GM21515 (cell line): ENCODE results near the gene CNOT3.
"Not testable (repeated sequence)": the region's sequence is repeated elsewhere in the genome, so short reads cannot be mapped to it uniquely, and the experiment has no call there.

Experiments
- ATAC-seq: cut with Tn5 transposase; IDR thresholded peaks from one replicate; pipeline ENCODE4 v1.9.1; 2021; ENCODE audit not compliant: unreplicated experiment

The CNOT3 gene

DNA sequence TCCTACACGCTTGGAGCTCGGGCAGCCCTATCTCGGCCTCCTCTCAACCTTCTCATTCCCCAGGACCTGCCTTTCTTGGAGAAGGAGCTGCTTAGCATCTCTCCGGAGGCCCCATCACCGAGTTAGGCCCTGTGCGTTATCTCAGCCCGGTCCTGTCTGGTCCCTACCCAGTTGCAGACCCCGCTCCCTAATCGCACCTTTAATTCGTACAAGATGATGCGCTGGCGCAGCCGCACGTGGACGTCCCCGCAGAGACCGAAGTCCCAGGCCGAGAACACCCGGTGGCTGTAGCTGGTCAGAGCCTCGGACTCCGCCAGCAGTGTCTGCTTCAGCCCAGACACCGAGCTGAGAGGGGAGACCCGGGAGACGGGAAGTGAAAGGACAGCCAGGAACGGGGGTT, 27.7 kb downstream of the CNOT3 start:
- no peak for ATAC-seq

DNA sequence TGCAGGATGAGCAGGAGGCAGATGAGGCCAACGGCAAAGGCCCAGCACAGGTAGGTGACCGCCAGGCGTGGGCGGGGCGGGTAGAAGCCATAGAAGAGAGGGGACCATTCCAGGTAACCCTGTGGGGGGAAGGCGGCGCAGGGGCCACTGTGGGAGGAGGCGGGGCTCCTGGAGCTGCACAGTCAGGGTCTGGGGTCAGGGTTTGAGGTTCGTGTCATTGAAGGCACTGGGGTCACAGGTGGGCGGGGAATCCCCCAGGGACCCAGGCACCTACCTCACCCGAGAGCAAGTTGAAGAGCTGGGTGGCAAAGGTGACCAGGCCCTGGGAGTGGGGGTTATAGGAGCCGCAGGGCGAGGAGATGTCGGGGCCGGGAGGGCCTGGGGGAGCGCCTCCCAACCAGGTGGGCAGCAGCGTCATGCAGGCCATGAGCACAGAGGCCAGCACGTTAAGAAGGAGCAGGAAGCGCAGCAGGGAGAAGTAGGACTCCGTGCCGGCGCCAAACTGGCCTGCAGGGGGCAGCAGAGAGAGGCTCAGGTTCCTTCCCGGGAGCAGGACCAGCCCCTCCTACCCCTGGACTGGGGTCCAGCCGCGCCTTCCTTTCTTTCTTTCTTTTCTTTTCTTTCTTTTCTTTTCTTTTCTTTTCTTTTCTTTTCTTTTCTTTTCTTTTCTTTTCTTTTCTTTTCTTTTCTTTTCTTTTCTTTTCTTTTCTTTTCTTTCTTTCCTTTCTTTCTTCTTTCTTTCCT, 30.8 kb downstream of the CNOT3 start:
- ATAC-seq: no peak

DNA sequence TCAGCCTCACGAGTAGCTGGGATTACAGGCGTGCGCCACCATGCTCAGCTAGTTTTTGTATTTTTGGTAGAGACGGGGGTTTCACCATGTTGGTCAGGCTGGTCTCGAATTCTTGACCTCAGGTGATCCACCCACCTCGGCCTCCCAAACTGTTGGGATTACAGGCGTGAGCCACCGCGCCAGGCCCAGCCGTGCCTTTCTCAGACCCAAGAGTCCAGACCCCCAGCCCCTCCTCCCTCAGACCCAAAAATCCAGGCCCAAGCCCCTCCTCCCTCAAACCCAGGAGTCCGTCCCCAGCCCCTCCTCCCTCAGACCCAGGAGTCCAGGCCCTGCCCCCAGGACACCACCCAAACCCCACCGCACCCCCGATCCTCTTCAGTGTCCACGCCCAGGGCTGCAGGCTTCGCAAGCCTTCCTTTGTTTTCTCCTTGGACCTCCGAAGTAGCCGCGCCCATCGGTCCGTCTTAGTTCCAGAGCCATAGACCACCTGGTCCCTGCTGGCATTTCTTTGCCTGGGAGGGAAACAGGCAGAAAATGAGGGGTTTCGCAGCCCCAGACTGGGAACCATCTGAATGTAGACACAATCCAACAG, 31.7 kb downstream of the CNOT3 start:
- no peak for ATAC-seq

DNA sequence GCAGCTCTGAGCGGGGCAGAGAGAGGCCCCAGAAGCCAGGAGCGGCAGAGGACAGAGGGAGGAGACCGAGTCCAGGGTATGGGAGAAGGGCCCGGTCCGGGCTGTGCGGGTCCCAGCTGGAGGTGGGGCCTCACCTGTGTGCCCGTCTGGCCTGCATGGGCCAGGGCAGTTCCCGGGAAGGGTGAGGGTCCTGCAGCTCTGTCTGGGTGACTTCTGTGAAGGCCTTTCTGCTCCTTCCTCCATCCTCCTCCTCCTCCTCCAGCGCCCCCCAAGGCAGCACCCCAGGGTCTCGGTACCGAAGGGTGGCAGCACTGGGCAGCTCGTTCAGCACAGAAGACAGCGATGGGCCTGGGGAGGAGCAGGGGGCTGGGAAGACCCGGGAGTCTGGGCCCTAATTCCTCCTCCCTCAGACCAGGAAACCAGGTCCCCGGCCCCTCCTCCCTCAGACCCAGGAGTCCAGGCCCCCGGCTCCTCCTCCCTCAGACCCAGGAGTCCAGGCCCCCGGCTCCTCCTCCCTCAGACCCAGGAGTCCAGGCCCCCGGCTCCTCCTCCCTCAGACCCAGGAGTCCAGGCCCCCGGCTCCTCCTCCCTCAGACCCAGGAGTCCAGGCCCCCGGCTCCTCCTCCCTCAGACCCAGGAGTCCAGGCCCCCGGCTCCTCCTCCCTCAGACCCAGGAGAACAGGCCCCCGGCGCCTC, 34.3 kb downstream of the CNOT3 start:
- not testable (repeated sequence) for ATAC-seq

DNA sequence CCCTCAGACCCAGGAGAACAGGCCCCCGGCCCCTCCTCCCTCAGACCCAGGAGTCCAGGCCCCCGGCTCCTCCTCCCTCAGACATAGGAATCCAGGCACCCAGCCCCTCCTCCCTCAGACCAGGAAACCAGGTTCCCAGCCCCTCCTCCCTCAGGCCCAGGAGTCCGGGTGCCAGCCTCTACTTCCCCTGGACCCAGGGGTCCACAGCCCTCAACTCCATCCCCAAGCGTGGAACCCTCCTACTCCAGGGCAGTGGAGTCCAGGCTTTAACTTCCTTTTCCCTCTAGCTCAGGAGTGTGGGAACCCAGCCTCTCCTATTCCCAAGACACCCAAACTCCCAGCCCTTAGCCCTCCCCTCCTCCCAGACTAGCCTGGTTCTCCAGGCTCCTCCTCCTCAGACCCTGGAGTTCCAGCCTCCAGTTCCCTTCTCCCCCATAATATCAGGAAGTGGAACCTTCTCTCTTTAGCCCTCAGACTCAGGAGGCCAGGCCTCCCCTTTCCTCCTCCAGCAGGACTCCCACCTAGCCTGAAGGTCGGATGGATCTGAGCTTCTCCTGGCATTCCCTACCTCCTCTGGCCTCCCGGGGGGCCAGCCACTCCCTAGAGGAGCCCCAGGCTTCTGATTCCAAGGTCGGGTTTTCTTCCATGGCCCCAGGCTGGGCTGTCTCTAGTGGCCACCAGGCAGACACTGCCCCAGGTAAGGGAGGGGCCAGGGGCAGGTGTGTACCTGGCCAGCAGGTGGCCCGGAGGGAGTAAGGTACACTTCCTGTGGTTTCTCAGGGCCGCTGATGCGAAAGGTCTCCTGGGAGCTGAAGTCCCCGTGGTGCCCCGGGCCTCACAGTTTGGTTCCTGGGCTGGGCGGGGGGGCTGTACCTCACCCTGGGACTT, 35.2 kb downstream of the CNOT3 start, which contains the start of gene TMC4:
TMC4 (minus strand) TSS at position 690 of the 888 bp plus-strand sequence; CDS start at position 647, 43 bp downstream.
- ATAC-seq: no peak

DNA sequence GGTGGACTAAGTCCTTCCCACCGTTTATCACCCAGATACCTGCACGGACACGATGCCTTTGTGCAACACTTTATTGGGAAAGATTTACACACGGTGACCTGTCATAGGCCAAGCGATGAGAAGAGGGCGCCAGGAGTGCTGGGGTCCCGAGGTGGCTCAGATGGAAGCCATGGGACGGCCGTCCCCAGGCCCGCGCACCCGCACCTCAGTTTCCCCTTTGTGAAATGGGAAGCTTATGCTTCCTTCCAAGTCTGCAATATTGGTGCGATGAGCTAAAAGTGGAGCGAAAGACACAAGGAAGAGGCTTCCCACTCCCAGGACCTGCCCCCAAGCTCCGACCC, 35.8 kb downstream of the CNOT3 start:
- ATAC-seq: no peak

DNA sequence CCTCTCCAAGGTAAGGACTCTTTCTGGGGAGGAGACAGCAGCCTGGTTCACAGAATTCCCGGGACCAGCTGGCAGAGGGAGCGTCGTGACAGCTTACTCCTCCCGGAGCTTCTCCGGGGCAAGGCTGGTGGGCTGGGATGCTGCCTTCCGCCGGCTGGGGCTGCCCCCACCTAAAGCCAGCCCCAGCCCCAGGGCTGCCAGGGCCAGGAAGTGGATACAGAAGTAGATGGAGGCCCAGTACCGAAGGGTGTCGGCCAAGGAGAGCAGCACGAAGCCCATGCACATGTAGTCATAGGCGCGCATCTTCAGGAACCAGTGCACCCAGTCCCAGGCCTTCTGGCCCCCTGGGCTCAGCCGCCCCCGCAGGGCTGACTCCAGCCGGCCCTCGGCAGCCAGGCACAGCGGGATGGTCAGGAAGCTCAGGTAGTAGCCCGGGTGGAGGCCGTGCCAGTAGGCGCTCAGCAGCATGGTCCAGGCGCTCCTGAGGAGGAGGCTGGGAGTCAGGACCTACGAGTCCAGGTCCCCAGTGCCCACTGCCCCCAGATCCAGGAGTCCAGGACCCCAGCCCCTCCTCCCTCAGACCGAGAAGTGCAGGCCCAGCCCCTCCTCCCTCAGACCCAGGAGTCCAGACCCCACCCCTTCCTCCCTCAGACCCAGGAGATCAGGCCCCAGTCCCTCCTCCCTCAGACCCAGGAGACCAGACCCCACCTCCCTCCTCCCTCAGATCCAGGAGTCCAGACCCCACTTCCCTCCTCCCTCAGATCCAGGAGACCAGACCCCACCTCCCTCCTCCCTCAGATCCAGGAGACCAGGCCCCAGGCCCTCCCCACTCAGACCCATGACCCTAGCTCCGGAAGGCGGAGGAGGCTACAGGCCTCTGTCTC, 36.6 kb downstream of the CNOT3 start:
- ATAC-seq: no peak

DNA sequence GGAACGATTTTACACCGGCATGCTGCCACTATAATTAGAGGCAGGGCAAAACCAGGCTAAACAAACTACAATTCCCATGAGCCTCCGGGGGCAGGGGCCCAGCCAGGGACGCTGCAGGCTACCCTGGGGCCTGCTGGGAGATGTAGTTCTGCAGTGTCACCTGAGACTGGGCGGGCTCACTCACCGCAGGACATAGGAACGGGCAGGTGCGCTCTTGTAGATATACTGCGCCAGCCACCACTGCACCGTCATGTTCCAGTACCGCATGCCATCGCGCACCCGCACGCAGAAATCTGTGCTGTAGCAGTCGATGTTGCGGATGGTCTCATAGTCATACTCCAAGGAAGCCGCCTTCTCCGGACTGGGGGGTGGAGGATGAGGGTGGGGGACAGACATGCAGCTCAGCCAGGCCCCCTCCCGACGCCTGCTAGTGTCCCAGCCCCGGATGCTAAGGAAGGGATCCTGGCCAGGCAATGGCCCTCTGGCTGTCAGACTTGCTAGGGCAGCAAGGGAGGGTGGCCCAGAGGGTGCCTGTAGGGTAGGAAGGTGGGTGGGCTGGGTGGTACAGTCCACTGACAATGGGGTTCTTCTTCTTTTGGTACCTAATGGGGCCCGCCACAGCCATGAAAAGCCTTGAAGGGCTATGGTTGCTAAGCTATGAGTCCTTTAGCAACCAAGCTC, 41.2 kb downstream of the CNOT3 start:
- no peak for ATAC-seq

DNA sequence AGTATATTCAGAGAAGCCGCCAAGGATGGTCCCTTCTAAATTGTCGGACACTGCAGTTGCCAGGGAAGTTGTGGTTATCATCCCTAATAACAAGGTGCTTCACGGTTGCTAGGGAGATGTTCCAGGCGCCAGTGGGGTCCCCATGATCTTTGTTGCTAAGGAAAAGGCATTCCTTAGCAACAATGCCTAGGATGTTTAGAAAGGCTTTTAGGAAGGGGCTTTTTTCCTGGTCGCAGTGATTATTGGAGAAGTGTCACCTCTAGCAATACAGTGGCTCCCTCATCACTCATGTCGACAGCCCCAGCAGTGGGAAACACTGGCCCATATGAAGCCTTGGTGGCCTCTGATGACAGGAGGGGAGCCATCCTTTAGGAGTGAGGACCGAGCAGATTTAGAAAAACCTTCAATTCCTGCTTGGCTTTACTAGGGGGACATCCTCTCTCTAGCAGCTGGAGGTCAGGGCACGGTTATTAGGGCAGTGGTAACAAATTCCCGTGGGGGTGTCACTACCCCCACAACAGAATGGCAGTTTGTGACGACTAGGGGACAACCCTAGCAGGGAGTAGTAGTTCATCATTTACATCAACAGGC, 41.8 kb downstream of the CNOT3 start:
- ATAC-seq: no peak

DNA sequence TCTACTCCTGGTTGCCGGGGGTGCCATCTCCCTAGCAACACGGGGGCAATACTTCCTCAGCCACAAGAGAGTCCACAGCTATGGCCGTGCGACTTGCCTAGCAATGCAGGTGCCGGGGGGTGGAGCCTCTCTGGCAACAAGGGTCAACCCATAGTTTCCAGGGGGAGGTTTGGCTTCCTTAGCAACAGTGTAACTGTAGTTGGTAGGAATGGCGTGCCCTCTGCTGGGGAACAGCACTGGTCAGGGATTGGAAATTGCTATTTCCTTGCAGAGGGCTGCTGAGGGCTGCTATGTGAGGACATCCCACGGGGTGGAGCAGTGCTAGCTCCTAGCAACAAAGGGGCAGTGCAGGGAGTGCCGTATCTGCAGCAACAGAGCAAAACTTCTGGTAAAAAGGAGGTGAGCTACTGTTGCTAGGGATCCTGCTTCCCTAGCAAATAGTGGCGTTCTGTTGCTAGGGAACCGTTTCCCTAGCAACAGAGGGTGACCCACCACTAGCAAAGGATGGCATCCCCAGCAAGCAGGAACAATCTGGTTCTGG, 42.4 kb downstream of the CNOT3 start:
- ATAC-seq: no peak

DNA sequence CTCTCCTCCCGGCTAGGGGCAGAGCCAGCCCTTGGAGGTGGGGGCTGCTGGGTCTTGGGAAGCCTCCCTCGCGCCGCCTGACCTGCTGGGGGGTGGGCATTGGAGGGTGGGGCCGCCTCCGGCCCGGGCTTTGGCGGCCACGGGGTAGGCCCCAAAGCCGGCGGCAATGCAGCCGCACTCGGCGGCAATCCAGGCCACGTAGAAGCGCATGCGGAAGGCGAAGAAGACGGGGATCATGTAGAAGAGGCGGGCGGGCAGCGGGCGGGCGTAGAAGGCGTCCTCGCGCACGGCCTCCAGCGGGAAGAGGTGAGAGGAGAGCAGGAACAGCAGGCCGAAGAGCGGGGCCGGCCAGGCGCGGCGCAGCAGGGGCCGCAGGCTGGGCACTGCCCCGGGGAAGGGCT, 43.1 kb downstream of the CNOT3 start:
- no peak for ATAC-seq

DNA sequence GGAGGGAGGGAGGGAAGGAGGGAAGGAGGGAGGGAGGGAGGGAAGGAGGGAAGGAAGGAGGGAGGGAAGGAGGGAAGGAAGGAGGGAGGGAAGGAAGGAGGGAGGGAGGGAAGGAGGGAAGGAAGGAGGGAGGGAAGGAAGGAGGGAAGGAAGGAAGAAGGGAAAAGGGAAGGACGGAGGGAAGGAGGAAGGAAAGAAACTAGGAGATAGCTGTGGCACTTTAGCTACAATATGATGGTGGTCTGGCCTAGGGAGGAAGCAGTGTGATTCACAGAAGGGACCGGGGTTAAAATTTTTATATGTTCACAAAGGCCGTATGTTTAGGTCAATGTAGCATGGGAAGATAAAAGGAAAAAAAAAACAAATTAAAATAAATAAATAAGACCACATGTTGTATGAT, 44.3 kb downstream of the CNOT3 start:
- not testable (repeated sequence) for ATAC-seq

DNA sequence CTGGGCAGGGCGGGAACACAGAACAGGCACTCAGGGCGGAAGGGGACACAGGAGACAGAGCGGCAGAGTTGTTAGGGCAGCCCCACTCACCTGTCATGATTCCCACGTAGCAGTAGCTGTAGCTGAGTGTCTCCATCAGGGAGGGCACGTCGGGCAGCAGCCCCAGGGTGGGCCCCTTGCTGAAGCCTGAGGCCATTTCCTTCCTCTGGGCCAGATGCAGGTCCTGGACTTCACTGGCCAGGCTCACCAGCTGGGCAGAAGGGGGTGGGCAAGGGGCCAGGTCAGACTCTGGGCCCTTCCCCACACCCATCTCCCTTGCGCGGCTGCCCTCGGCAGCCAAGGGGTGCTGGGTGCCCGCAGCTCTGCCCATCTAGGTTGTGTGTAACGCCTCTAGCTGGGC, 45.9 kb downstream of the CNOT3 start:
- no peak for ATAC-seq

DNA sequence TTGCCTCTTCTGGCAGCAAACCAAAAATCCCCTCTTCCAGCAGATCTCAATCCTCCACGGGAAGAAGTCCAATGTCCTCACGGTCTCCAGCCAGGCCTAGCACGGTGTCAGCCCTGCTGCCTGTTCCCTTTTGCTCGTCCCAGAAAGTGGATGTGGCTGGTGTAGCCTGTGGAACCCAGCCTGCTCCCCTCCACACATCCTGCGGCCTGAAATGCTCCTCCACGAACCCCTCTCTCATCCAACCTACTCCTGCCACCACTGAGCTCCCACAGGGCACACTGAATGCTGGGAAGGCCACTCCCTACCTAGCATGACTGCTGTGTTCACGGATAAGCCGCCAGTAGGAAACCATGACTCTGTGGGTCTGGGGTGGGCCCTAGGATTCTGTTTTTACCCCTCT, 48.8 kb downstream of the CNOT3 start:
- ATAC-seq: no peak

DNA sequence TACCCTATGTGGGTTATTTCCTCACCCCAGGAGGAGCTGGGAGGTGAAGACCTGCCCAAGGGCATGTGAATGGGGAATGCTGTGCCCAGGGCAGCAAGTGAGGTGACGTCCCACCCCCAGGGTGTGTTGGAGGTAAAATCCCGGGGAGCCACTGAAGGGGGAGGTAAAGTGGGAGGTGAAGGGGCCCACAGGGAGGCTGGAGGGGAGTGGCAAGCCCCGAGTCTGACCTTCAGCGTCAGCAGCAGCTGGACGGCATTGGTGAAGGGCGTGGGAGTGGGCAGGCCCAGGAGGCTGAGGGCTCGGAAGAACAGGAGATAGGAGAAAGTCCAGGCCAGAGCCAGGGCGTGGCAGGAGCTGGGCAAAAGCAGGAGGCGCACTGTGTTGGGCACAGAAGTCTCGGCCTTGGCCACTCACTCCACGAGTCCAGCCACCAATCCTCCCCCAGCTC, 49.4 kb downstream of the CNOT3 start:
- no peak for ATAC-seq

DNA sequence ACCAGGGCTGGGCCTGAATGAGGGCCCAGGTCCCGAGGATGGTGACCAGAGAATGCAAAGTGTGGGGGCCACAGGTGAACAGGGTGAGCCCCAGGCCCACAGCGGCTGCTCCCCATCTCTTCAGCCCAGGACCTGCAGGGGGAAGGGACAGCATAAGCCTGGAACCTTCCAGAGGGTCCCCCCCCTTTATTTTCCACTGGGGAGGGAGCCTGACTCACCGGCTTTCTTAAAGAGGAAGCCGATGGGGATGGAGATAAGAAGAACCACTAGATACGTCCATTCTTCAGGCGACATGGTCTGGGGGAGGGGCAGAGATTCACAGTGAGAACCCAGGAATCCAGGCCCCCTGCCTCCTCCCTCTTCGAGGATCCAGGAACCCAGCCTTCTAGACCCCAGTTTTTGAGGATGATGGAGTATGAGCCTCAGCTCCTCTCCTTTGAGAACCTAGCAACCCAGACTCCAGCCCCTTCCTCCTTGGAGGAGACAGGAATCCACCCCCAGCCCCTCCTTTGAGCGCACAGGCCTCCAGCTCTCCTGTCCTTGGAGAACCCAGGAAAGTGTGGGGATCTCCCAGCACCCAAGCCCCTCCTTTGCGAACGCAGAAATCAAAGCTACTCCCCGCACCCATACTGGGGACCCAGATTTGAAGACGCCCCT, 50.8 kb downstream of the CNOT3 start:
- ATAC-seq: no peak

DNA sequence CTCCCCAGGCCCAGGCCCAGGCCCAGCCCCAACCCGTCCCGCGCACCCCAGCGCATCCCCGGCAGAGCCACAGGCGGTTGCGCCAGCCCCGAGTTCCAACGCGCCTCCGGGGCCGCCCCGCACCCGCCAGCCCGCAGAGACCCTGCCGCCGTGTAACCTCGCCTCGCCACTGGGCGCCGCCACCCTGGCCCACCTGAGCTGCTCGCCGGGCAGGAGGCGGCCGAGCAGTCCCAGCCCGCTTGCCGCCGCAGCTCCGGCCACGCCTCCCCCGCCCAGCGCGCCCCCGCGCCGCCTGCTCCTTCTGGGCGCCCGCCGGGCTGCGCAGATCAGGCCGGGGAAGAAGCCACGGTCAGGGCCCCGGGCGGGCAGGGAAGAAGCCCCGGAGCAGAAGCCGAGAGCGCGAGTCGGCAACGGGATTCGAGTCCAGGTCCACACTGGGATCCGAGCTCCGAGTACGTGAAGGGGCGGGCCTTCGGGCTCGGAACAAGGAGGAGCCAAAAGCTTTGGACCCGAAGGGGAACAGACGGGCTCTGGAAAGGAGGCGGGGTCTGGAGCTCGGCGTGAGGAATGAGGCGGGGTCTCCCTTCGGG, 51.7 kb downstream of the CNOT3 start, which contains the start of gene MBOAT7:
MBOAT7 (minus strand) TSS at position 436 of the 590 bp plus-strand sequence. CDS start 1,072 bp downstream, outside the sequence.
- peak; percentile 14 for ATAC-seq
